ENCODE results near the gene EID3. TPM values are rescaled to one million over a fixed set of nuclear protein-coding genes. Genes with fewer than 3 reads are reported as not detected.

EID3 gene
- total RNA-seq, 4 donors from 2014 or later, result 0.51 to 3.4 (median 1.00) TPM

GRCh38 chr12:104286516-104287482 lies 16.7 kb upstream of the EID3 start:
- H3K9me3 ChIP-seq, result no peaks in the 10 kb centered on the region
- peaks cover 0 to 3% of the 10 kb centered on the region in 2 donors for H3K36me3 ChIP-seq
- TF ChIP-seq POLR2A (IDR thresholded peaks at IDR 0.05), result peak; percentile 87 to 88
- no peak for TF ChIP-seq CTCF (IDR thresholded peaks at IDR 0.05 in 4 of 5, conservative IDR thresholded peaks at IDR 0.05 in 1 of 5)
- no peaks in the 10 kb centered on the region for H3K27me3 ChIP-seq
- H3K4me1 ChIP-seq, result peaks cover 24% of the 10 kb centered on the region in 2 donors
- peak overlapping the region; percentile 93 to 99 (median 96) for H3K27ac ChIP-seq
- ATAC-seq (peak; percentile 83 to 84), DNase-seq (peak; percentile 88 to 93)
- in situ Hi-C loops (cut with MboI; ENCODE audit: low sequenced_read_pairs in 4 of 4) (loop anchor here in 1 of 4 donors (10.0 to 25.0 kb wide), 2 partner anchors 72 to 349 kb away; partner anchors contain the start of genes HSP90B1 and TXNRD1), intact Hi-C loops (cut with DNase I; ENCODE audit: low total_unique reads) (loop anchor here (2.0 to 10.0 kb wide), 7 partner anchors 148 to 821 kb away; partner anchors contain the start of genes HCFC2, NFYB, TDG and WASHC4)
- H3K4me3 ChIP-seq, result peak overlapping the region; percentile 66 to 86 (median 80)

- Histone ChIP-seq H3K4me1 (peaks cover 24 to 28% of the 10 kb centered on the region in 2 donors), H3K27ac (peak overlapping the region; percentile 93 to 99 (median 96)), H3K9me3 (no peaks in the 10 kb centered on the region), H3K4me3 (peak overlapping the region; percentile 66 to 86 (median 80)), H3K27me3 (no peaks in the 10 kb centered on the region), H3K36me3 (peaks cover 0 to 20% of the 10 kb centered on the region in 2 donors)
- TF ChIP-seq POLR2A (IDR thresholded peaks at IDR 0.05) (peak; percentile 91 to 97), CTCF (IDR thresholded peaks at IDR 0.05 in 4 of 5, conservative IDR thresholded peaks at IDR 0.05 in 1 of 5) (no peak)
- peak; percentile 83 to 93 for DNase-seq
- intact Hi-C loops (cut with DNase I; ENCODE audit: low total_unique reads) (loop anchor here (1.0 to 10.0 kb wide), 7 partner anchors 15 to 819 kb away; partner anchors contain the start of genes EID3, HCFC2, TDG and WASHC4), in situ Hi-C loops (cut with MboI; ENCODE audit: low sequenced_read_pairs in 4 of 4) (loop anchor here in 1 of 4 donors (10.0 to 25.0 kb wide), 2 partner anchors 74 to 351 kb away; partner anchors contain the start of genes HSP90B1 and TXNRD1)
- ATAC-seq, result peak; percentile 69
These were observed 14.8 kb upstream of the EID3 start for GRCh38 chr12:104288635-104289274.

- H3K4me3 ChIP-seq, result no peak overlapping the region
- in situ Hi-C loops (cut with MboI; ENCODE audit: low sequenced_read_pairs in 4 of 4), result loop anchor here in 1 of 4 donors (25.0 kb wide), 1 partner anchor 353 kb away; the partner anchor contains the start of gene HSP90B1
- TF ChIP-seq CTCF (IDR thresholded peaks at IDR 0.05 in 4 of 5, conservative IDR thresholded peaks at IDR 0.05 in 1 of 5) (no peak), POLR2A (IDR thresholded peaks at IDR 0.05) (no peak)
- no peaks in the 10 kb centered on the region for H3K9me3 ChIP-seq
- intact Hi-C loops (cut with DNase I; ENCODE audit: low total_unique reads), result no loop called here
- H3K27ac ChIP-seq, result peak overlapping the region; percentile 45 to 99 (median 94)
- ATAC-seq (no peak), DNase-seq (no peak)
- peaks cover 33 to 37% of the 10 kb centered on the region in 2 donors for H3K4me1 ChIP-seq
- H3K36me3 ChIP-seq, result peaks cover 0 to 27% of the 10 kb centered on the region in 2 donors
- H3K27me3 ChIP-seq, result no peaks in the 10 kb centered on the region
These were observed 13.2 kb upstream of the EID3 start for GRCh38 chr12:104290320-104290719.

GRCh38 chr12:104290855-104291254 lies 12.7 kb upstream of the EID3 start:
- no peak for TF ChIP-seq CTCF (IDR thresholded peaks at IDR 0.05 in 4 of 5, conservative IDR thresholded peaks at IDR 0.05 in 1 of 5)
- TF ChIP-seq POLR2A (IDR thresholded peaks at IDR 0.05), result no peak
- Histone ChIP-seq H3K4me1 (peaks cover 28 to 39% of the 10 kb centered on the region in 2 donors), H3K9me3 (no peaks in the 10 kb centered on the region), H3K27ac (peak overlapping the region in 1 of 4 donors; percentile 93), H3K27me3 (no peaks in the 10 kb centered on the region), H3K36me3 (peaks cover 0 to 32% of the 10 kb centered on the region in 2 donors), H3K4me3 (no peak overlapping the region)
- in situ Hi-C loops (cut with MboI; ENCODE audit: low sequenced_read_pairs in 4 of 4), result loop anchor here in 1 of 4 donors (25.0 kb wide), 1 partner anchor 354 kb away; the partner anchor contains the start of gene HSP90B1
- intact Hi-C loops (cut with DNase I; ENCODE audit: low total_unique reads), result no loop called here
- ATAC-seq, result no peak
- DNase-seq, result no peak

Measured in gastrocnemius medialis (tissue), 4 donors.